ENCODE data around the gene AOPEP.
A peak's percentile ranks its signal among the peaks of the same experiment; 100 is the strongest.

AOPEP gene

GRCh38 chr9:94857791-94858190 is 131.3 kb downstream of the AOPEP start:
- no peak for DNase-seq (ENCODE audit: low spot score in 2 of 2)
- no peaks in the 10 kb centered on the region for H3K27me3 Mint-ChIP-seq
- ATAC-seq (replicated peaks; ENCODE audit: extremely low read depth, poor library complexity, severe bottlenecking): no peak
- peak overlapping the region; percentile 56 for H3K27ac Mint-ChIP-seq (ENCODE audit: low read depth)
- peaks cover 8% of the 10 kb centered on the region for H3K36me3 Mint-ChIP-seq (ENCODE audit: insufficient read depth)
- no peak overlapping the region for H3K4me3 Mint-ChIP-seq
- peaks cover 38% of the 10 kb centered on the region for H3K4me1 Mint-ChIP-seq
- peaks cover 6% of the 10 kb centered on the region for H3K9me3 Mint-ChIP-seq

GRCh38 chr9:94859226-94859625 is 132.7 kb downstream of the AOPEP start:
- Mint-ChIP-seq H3K27me3 (no peaks in the 10 kb centered on the region), H3K4me1 (peaks cover 48% of the 10 kb centered on the region), H3K4me3 (no peak overlapping the region), H3K9me3 (peaks cover 6% of the 10 kb centered on the region), H3K36me3 (ENCODE audit: insufficient read depth) (peaks cover 8% of the 10 kb centered on the region), H3K27ac (ENCODE audit: low read depth) (peak overlapping the region; percentile 71)
- ATAC-seq (replicated peaks; ENCODE audit: extremely low read depth, poor library complexity, severe bottlenecking) (no peak), DNase-seq (ENCODE audit: low spot score in 2 of 2) (no peak)

GRCh38 chr9:94859891-94860290 is 133.4 kb downstream of the AOPEP start:
- Mint-ChIP-seq H3K9me3 (peaks cover 6% of the 10 kb centered on the region), H3K4me3 (peak overlapping the region; percentile 68), H3K27me3 (no peaks in the 10 kb centered on the region), H3K4me1 (peaks cover 51% of the 10 kb centered on the region), H3K36me3 (ENCODE audit: insufficient read depth) (peaks cover 8% of the 10 kb centered on the region), H3K27ac (ENCODE audit: low read depth) (peak overlapping the region; percentile 71)
- ATAC-seq (replicated peaks; ENCODE audit: extremely low read depth, poor library complexity, severe bottlenecking) (no peak), DNase-seq (ENCODE audit: low spot score in 2 of 2) (no peak)

GRCh38 chr9:94860678-94861588 is 134.4 kb downstream of the AOPEP start:
- ATAC-seq (replicated peaks; ENCODE audit: extremely low read depth, poor library complexity, severe bottlenecking) (peak; percentile 96), DNase-seq (ENCODE audit: low spot score in 2 of 2) (peak; percentile 59 to 73)
- Mint-ChIP-seq H3K9me3 (peaks cover 6% of the 10 kb centered on the region), H3K4me3 (peak overlapping the region; percentile 68), H3K36me3 (ENCODE audit: insufficient read depth) (peaks cover 8% of the 10 kb centered on the region), H3K27ac (ENCODE audit: low read depth) (peak overlapping the region; percentile 71), H3K27me3 (no peaks in the 10 kb centered on the region), H3K4me1 (peaks cover 51% of the 10 kb centered on the region)

GRCh38 chr9:94861589-94862272 is 135.2 kb downstream of the AOPEP start:
- DNase-seq (ENCODE audit: low spot score in 2 of 2) (no peak), ATAC-seq (replicated peaks; ENCODE audit: extremely low read depth, poor library complexity, severe bottlenecking) (no peak)
- H3K9me3 Mint-ChIP-seq: peaks cover 6% of the 10 kb centered on the region

GRCh38 chr9:94864196-94864595 is 137.7 kb downstream of the AOPEP start:
- Mint-ChIP-seq H3K36me3 (ENCODE audit: insufficient read depth) (peaks cover 8% of the 10 kb centered on the region), H3K4me3 (no peak overlapping the region), H3K4me1 (peaks cover 49% of the 10 kb centered on the region), H3K27ac (ENCODE audit: low read depth) (no peak overlapping the region), H3K27me3 (no peaks in the 10 kb centered on the region), H3K9me3 (no peaks in the 10 kb centered on the region)
- ATAC-seq (replicated peaks; ENCODE audit: extremely low read depth, poor library complexity, severe bottlenecking) (no peak), DNase-seq (ENCODE audit: low spot score in 2 of 2) (no peak)

More at GRCh38 chr9:94861589-94862272, 135.2 kb downstream of the AOPEP start:
- H3K27ac Mint-ChIP-seq (ENCODE audit: low read depth): peak overlapping the region; percentile 71
- H3K36me3 Mint-ChIP-seq (ENCODE audit: insufficient read depth): peaks cover 8% of the 10 kb centered on the region
- H3K27me3 Mint-ChIP-seq: no peaks in the 10 kb centered on the region
- peak overlapping the region; percentile 68 for H3K4me3 Mint-ChIP-seq
- peaks cover 51% of the 10 kb centered on the region for H3K4me1 Mint-ChIP-seq

DNA sequence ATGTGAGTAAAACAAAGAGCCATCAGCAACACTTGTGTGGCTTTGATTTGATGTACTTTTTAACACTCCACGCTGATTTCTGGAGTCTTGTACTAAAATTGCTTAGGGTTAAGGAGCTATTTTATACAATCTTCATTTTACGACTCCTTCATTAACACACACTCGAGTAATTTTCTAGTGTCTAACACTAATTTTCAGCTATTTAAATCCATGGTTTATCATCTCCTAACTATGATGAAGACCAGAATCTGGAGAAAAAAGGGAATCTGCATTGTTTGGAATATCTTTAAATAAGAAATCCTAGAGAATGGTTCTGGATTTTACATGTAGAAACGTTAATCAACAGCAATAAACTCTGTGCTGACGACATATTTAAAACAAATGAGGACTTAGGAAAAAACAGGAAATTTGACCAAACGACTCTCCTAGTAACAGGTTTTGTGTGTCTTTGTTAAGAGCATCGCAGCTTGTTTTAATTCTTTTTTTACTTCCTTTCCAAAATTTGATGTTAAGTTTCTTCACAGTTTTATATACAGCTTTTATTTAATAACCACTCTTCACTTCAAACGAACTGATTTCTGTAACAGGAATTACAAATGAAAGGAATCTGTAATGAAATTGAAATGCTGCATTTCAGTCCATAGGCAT is 138.5 kb downstream of the AOPEP start:
- H3K27me3 Mint-ChIP-seq: no peaks in the 10 kb centered on the region
- no peak overlapping the region for H3K4me3 Mint-ChIP-seq
- peaks cover 41% of the 10 kb centered on the region for H3K4me1 Mint-ChIP-seq
- no peak for DNase-seq (ENCODE audit: low spot score in 2 of 2)
- ATAC-seq (replicated peaks; ENCODE audit: extremely low read depth, poor library complexity, severe bottlenecking): no peak
- H3K27ac Mint-ChIP-seq (ENCODE audit: low read depth): no peak overlapping the region
- no peaks in the 10 kb centered on the region for H3K9me3 Mint-ChIP-seq
- H3K36me3 Mint-ChIP-seq (ENCODE audit: insufficient read depth): peaks cover 8% of the 10 kb centered on the region

DNA sequence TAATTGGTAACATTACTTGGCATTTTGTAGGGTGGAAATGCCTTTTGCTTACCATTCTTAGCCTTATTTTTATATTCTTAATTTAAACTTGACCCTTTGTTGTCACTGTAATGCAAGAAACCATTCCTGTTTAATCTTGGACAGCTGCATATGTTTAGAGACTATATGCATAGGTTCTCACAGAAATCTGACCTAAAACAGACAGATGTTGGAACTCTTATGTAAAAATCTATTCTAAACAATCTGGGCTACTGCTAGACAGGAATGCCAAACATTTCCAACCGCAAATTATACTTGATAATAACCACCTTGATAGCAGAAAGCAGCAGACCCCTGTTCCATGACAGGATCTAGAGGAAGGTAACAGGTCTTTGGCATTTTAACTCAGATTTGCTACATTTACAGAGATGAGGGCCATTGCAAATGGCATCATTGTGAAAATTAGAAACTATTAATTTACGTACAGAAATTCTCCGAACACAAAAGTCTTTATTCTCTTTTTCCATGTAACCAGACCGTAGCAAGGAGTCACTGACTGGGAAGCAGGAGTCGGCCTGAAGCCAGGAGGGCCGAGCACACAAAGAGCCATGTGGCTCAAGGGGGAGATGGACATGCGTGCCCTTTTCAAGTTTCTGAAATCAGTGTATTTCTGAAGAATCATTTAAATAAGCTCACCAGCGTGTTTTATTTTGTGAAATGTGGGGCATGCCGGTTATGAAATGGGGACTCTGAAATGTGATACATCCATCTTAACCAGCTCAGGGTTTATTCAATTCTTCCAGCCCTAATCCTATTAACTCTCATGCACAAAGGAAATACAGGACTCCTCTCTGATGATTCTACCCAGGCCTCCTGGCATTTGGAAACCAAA is 139.3 kb downstream of the AOPEP start:
- H3K27ac Mint-ChIP-seq (ENCODE audit: low read depth): no peak overlapping the region
- no peak for DNase-seq (ENCODE audit: low spot score in 2 of 2)

DNA sequence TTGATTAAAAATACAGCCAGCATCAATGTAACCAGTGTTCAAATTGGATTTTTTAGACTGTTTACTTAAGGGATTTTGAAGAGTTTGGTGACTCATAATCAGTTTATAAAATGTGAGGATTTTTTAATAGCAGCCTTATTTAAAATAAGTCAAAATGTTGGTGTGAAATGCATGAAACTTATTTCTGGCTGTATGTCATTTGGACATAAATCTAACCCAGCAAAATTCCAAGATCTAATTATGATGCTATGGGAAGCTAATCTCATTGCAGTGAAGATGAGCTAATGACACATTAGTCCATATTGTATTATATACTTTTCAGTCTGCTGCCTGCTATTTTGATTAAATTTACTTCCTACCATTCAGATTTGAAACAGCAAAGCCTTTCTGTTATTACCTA is 140.3 kb downstream of the AOPEP start:
- Mint-ChIP-seq H3K4me3 (no peak overlapping the region), H3K4me1 (peaks cover 41% of the 10 kb centered on the region), H3K36me3 (ENCODE audit: insufficient read depth) (peaks cover 4% of the 10 kb centered on the region), H3K9me3 (peaks cover 6% of the 10 kb centered on the region), H3K27ac (ENCODE audit: low read depth) (no peak overlapping the region), H3K27me3 (no peaks in the 10 kb centered on the region)
- ATAC-seq (replicated peaks; ENCODE audit: extremely low read depth, poor library complexity, severe bottlenecking) (no peak), DNase-seq (ENCODE audit: low spot score in 2 of 2) (no peak)

More for the DNA sequence above, 139.3 kb downstream of the AOPEP start:
- Mint-ChIP-seq H3K4me3 (no peak overlapping the region), H3K36me3 (ENCODE audit: insufficient read depth) (peaks cover 6% of the 10 kb centered on the region), H3K4me1 (peaks cover 41% of the 10 kb centered on the region), H3K27me3 (no peaks in the 10 kb centered on the region), H3K9me3 (peaks cover 2% of the 10 kb centered on the region)
- no peak for ATAC-seq (replicated peaks; ENCODE audit: extremely low read depth, poor library complexity, severe bottlenecking)

DNA sequence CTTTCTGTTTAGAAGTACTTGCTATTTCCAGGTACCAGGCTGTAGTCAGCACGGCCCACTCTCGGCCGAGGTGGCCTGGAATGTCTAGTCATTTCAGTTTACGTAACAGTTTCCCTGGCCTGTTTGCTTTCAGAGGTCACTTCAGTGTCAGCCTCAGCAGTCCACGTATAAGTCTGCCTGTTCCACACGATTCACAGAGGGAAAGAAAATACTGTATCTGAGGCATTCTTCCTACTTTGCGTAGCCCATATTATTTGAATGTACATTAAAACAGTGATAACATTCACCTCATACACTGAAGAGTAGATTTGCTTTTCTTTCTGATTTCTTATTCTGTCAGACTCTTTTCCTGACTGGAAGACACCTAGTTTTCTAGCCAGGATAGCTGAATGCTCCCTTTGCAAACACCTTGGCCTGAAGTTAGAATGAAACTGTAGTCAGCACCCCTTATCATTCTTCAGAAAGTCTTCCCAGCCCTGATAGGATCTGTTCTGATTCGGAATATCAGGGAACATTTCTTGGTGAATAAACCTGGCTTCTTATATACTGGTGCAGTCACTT is 140.9 kb downstream of the AOPEP start:
- peaks cover 6% of the 10 kb centered on the region for H3K9me3 Mint-ChIP-seq
- H3K36me3 Mint-ChIP-seq (ENCODE audit: insufficient read depth): peaks cover 2% of the 10 kb centered on the region
- no peaks in the 10 kb centered on the region for H3K27me3 Mint-ChIP-seq
- peaks cover 40% of the 10 kb centered on the region for H3K4me1 Mint-ChIP-seq
- no peak overlapping the region for H3K4me3 Mint-ChIP-seq
- no peak overlapping the region for H3K27ac Mint-ChIP-seq (ENCODE audit: low read depth)
- ATAC-seq (replicated peaks; ENCODE audit: extremely low read depth, poor library complexity, severe bottlenecking) (no peak), DNase-seq (ENCODE audit: low spot score in 2 of 2) (no peak)

DNA sequence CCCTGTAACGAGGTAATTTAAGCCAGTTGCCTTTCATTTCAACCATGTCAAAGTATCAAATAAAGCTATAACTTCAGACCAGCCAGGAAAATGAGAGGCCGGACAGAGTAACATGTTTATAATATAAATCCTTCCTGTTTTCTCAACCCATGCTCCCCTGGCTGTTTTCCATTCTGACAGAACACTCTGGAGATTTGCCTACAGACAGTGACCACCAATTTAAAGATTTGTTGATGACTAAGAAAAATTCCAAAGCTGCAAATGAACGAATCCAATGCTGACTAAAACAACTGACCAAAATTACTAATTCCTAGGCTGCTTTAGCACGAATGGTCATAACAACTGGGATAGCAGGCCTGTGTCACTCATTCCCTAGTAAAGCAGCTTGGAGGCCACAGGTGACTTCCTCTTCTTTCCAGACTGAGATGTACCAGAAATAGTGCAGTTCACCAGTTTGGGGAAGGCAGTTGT is 141.4 kb downstream of the AOPEP start:
- ATAC-seq (replicated peaks; ENCODE audit: extremely low read depth, poor library complexity, severe bottlenecking) (no peak), DNase-seq (ENCODE audit: low spot score in 2 of 2) (no peak)
- Mint-ChIP-seq H3K36me3 (ENCODE audit: insufficient read depth) (peaks cover 2% of the 10 kb centered on the region), H3K9me3 (peaks cover 6% of the 10 kb centered on the region), H3K4me1 (peaks cover 34% of the 10 kb centered on the region), H3K27ac (ENCODE audit: low read depth) (no peak overlapping the region), H3K27me3 (no peaks in the 10 kb centered on the region), H3K4me3 (no peak overlapping the region)

Measured in central memory CD8-positive, alpha-beta T cell (primary cell).